Esophagus mucosa (tissue), 1 donor: ENCODE measurements around the gene NUMBL. TPM values are rescaled to one million over a fixed set of nuclear protein-coding genes. Genes with fewer than 3 reads are reported as not detected.
"Not testable (repeated sequence)": the region's sequence is repeated elsewhere in the genome, so short reads cannot be mapped to it uniquely, and the experiment has no call there.

Experiments
- ATAC-seq: fragments of 200-7000 bp; cut with Tn5 transposase; one replicate; pipeline ENCODE4 v1.9.1; 2020
- total RNA-seq: library from RNA; stranded (reverse); gene quantifications from one replicate; pipeline ENCODE4 v1.2.4, GENCODE V29; 2023
- donor health status: DM: yes; HTN: yes; CAD: no.

NUMBL gene
- total RNA-seq, 1 donor from 2014 or later, result 11.0 TPM

DNA sequence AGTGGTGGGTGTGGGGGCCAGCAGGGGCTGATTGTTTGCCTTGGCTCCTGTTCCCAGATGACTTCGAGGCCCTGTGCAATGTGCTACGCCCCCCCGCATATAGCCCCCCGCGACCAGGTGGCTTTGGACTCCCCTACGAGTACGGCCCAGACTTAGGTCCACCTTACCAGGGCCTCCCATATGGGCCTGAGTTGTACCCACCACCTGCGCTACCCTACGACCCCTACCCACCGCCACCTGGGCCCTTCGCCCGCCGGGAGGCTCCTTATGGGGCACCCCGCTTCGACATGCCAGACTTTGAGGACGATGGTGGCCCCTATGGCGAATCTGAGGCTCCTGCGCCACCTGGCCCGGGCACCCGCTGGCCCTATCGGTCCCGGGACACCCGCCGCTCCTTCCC, 63.5 kb downstream of the NUMBL start:
- ATAC-seq, result no peak

DNA sequence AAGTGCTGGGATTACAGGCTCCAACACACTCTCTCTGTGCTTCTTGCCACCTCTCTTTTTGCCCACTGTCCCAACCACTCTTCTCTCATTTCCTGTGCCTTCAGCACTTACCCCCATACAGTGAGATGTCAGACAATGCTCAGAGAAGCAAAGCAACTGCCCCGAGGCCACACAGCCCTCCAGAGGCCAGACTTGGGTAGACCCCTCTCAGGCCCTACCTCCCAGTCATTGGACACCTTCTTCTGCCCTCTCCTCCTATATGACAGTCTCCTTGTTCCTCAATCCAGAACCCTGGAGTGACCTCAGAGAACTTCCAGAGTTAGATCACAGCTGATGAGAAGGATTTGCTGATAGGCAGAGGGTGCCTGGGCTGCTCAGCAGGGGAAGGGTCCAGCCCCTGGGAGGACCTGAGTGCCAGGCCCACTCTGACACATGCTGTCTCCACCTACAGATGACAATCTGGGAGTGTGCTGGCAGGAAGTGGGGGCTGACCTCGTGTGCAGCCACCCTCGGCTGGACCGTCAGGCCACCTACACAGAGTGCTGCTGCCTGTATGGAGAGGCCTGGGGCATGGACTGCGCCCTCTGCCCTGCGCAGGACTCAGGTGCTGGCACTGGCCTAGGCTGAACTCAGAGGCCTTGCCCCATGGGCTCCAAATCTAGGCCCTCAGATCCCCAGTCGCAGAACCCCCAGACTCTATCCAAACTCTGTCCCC, 64.9 kb downstream of the NUMBL start:
- no peak for ATAC-seq

DNA sequence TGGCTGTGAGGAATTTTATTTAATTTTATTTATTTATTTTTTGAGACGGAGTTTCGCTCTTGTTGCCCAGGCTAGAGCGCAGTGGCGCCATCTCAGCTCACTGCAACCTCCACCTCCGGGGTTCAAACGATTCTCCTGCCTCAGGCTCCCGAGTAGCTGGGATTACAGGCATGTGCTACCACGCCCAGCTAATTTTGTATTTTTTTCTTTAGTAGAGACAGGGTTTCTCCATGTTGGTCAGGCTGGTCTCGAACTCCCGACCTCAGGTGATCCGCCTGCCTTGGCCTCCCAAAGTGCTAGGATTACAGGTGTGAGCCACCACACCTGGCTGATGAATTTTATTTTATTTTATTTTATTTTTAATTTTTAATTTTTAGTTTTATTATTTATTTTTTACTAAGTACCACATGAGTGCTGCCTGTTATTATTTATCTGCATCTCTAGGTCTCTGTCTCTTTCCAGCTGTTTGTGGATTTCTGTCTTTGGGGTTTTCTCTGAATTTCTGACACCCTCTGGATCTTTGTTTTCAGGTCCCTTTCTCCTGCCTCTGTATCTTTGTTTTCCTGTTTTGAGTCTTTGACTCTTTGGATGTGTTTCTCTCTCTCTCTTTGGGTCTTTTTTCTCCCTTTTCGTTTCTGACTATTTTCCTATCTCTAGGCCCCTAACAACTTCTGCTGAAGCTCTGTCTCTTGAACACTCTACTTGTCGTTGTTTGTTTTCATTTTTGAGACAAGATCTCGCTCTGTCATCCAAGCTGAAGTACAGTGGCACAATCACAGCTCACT, 65.9 kb downstream of the NUMBL start:
- not testable (repeated sequence) for ATAC-seq

DNA sequence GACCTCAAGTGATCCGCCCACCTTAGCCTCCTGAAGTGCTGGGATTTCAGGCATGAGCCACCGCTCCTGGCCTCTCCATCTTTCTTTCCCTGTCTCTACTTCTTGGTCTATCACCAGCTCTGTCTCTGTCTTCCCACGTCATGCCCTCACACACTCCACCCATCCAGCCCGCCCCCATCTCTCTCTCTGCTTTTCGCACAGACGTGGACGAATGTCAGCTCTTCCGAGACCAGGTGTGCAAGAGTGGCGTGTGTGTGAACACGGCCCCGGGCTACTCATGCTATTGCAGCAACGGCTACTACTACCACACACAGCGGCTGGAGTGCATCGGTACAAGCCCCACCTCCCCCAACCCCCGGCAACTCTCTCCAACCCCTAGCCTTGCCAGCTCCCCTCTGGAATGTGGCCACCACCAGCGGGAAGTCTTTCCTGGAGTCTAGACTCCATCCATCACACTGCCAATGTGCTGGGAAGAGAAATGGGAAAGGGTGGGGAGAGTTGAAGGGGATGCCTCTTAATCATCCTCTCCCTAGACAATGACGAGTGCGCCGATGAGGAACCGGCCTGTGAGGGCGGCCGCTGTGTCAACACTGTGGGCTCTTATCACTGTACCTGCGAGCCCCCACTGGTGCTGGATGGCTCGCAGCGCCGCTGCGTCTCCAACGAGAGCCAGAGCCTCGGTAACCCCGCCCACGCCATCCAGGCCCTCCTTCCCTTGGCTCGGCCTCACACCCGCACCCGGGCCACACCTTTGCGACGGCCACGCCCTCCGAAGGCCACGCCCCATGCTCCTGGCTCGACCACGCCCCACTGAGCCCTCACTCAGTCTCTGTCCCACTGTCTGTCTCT, 66.8 kb downstream of the NUMBL start:
- peak; percentile 54 for ATAC-seq

DNA sequence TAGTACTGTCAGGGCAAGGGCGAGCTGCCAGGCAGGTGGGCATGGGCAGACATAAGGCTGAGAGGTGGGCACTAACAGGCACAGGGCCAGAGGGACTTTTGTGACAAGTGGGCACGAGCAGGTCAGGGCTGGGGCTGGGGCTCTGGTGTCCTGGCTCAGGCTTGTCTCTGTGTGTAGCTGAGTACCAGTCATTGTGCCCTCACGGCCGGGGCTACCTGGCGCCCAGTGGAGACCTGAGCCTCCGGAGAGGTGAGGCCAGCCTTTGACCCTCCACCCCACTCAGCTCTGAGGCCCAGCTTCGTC, 67.7 kb downstream of the NUMBL start:
- ATAC-seq, result peak; percentile 6

DNA sequence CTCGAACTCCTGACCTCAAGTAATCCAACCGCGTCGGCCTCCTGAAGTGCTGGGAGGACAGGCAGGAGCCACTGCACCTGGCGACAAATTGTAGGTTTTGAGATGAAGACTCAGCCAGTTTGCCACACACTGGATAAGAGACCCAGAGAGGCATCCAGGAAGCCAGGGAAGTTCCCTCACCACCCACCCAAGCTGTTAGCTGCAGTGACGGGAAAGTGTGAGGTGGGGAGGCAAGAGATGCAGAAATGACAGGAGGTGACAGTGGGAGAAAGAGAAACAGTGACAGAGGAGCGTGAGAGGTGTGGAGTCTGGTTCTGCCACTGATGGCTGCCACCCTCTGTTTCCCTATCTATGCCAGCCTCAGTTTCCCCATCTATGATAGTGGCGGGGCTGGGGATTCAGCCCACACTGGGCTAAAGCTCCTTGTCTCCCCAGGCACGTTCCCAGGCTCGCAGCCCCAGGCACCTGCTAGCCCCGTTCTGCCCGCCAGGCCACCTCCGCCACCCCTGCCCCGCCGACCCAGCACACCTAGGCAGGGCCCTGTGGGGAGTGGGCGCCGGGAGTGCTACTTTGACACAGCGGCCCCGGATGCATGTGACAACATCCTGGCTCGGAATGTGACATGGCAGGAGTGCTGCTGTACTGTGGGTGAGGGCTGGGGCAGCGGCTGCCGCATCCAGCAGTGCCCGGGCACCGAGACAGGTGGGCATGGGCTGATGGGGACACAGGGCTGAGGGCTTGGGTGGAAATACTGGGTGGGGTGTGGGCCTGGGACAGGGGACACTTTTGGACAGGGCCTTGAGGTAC, 68.3 kb downstream of the NUMBL start:
- ATAC-seq, result peak; percentile 6

DNA sequence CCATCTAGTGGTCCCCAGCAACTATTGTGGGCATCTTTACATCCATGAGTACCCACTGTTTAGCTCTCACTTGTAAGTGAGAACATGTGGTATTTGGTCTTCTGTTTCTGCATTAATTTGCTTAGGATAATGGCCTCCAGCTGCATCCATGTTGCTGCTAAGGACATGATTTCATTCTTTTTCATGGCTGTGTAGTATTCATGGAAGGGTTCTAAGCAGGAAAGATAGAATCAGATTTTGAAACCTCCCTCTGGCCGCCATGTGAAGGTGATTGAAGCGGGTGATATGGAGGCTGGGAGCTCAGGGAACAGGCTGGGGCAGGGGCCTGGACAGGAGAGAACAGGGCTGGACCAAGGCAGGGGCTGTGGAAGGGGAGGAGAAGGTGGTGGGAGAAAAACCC, 69.2 kb downstream of the NUMBL start:
- no peak for ATAC-seq

DNA sequence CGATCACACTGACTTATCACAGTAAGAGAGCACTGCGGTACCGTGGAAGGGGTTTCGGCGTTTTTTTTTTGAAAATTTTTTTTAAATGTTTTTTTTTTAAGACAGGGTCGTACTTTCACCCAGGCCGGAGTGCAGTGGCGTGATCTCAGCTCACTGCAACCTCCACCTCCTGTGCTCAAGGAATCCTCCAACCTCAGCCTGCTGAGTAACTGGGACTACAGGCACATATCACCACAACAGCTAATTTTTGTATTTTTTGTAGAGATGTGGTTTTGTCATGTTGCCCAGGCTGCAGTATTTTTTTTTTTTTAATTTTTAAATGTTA, 70.3 kb downstream of the NUMBL start:
- ATAC-seq, result no peak

DNA sequence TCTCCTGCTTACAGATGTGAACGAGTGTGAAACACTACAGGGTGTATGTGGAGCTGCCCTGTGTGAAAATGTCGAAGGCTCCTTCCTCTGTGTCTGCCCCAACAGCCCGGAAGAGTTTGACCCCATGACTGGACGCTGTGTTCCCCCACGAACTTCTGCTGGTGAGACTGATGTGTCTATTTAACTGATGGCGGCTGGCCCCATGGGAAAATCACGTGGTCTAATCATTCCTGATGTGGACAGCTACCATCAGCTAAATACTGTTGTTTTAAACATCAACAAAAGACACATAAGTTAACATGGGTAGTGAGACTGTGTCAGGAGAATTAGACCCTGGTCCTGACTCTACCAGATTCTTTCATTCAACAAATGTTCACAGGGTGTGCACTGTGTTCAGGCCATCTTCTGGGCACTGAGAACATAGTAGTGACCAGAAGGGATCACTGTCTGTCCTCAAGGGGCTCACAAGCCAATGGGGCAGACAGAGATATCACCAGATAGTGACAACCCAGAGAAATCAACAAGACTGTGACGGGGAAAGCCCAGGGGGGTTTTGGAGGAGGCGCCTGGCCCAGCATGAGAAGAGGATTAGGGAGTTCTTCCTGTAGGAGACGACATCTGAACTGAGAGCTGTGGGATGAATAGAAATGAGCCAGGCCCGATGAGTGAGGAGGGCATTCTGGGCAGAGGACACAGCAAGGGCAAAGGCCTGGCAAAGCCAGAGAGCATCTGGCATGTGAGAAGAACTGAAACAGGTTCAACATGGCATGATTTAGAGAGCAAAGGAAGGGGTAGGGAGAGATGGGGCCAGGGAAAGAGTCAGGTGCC, 70.9 kb downstream of the NUMBL start:
- no peak for ATAC-seq

DNA sequence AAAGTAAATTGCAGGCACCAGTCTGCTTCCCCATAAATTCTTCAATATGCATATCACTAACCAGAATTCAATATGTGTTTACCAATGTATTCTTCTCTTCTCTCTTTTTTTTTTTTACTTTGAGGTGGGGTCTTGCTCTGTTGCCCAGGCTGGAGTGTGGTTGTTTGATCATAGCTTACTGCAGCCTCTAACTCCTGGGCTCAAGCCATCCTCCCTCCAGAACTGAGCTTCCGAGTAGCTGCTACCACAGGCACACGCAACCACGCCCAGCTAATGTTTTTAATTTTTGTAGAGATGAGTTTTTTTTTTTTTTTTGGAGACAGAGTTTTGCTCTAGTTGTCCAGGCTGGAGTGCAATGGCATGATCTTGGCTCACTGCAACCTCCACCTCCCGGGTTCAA, 72.5 kb downstream of the NUMBL start:
- no peak for ATAC-seq

DNA sequence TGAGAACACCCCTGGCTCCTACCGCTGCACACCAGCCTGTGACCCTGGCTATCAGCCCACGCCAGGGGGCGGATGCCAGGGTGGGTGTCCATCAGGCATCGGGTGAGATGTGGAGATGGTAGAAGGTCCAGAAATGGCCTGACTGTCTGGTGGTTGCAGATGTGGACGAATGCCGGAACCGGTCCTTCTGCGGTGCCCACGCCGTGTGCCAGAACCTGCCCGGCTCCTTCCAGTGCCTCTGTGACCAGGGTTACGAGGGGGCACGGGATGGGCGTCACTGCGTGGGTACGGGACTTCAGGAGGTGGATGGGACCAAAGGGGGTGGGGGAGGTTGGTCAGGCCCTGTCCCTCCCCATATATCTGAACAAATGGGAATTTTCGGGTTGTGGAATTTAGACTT, 73.5 kb downstream of the NUMBL start:
- no peak for ATAC-seq

DNA sequence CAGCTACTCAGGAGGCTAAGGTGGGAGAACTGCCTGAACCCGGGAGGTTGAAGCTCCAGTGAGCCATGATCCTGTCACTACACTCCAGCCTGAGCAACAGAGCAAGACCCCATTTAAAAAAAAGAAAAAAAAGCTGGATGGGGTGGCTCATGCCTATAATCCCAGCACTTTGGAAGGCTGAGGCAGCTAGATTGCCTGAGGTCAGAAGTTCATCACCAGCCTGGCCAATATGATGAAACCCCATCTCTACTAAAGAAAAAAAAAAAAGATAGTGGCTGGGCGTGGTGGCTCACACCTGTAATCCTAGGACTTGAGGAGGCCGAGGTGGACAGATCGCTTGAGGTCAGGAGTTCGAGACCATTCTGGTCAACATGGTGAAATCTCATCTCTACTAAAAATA, 74.3 kb downstream of the NUMBL start:
- ATAC-seq, result no peak

Other genes starting within 250 kb of the NUMBL start
- 20.7 TPM for gene SERTAD3, start 246.3 kb downstream of the NUMBL start, total RNA-seq
- 119 TPM for gene BLVRB, start 224.9 kb downstream of the NUMBL start, total RNA-seq
- 0.20 TPM for gene SPTBN4, start 223.7 kb downstream of the NUMBL start, total RNA-seq
- gene SHKBP1, start 113.8 kb downstream of the NUMBL start, total RNA-seq, result 42.8 TPM
- gene LTBP4, start 89.3 kb downstream of the NUMBL start, total RNA-seq, result 68.1 TPM
- gene COQ8B, start 26.2 kb upstream of the NUMBL start, total RNA-seq, result 18.7 TPM
- 59.5 TPM for gene ITPKC, start 26.5 kb upstream of the NUMBL start, total RNA-seq
- 5.4 TPM for gene ACTMAP, start 59.8 kb upstream of the NUMBL start, total RNA-seq
- 69.8 TPM for gene SNRPA, start 60.6 kb upstream of the NUMBL start, total RNA-seq
- gene MIA, start 84.9 kb upstream of the NUMBL start, total RNA-seq, result 7.5 TPM
- gene RAB4B, start 87.6 kb upstream of the NUMBL start, total RNA-seq, result 17.8 TPM
- 32.1 TPM for gene EGLN2, start 108.5 kb upstream of the NUMBL start, total RNA-seq
- gene CYP2A6, start 159.8 kb upstream of the NUMBL start, total RNA-seq, result 0.24 TPM
- gene CYP2A7, start 191.6 kb upstream of the NUMBL start, total RNA-seq, result not detected